ENCODE measurements around the gene GTF3C1.
"Not testable (repeated sequence)": the region's sequence is repeated elsewhere in the genome, so short reads cannot be mapped to it uniquely, and the experiment has no call there.

GTF3C1 gene

GRCh38 chr16:27461483-27462171 lies 88.1 kb downstream of the GTF3C1 start:
- no peak for DNase-seq

- DNase-seq, result no peak
Measured at GRCh38 chr16:27460663-27461482, 88.8 kb downstream of the GTF3C1 start.

GRCh38 chr16:27460213-27460612 lies 89.5 kb downstream of the GTF3C1 start:
- no peak for DNase-seq

GRCh38 chr16:27458987-27459688 lies 90.6 kb downstream of the GTF3C1 start:
- no peak for DNase-seq

- DNase-seq, result no peak
Measured at GRCh38 chr16:27458258-27458657, 91.5 kb downstream of the GTF3C1 start.

GRCh38 chr16:27457605-27457900 lies 92.2 kb downstream of the GTF3C1 start:
- DNase-seq, result not testable (repeated sequence)

GRCh38 chr16:27455700-27456099 lies 94.0 kb downstream of the GTF3C1 start:
- DNase-seq, result no peak

GRCh38 chr16:27453494-27453825 lies 96.3 kb downstream of the GTF3C1 start:
- DNase-seq, result no peak

- DNase-seq, result no peak
Measured at GRCh38 chr16:27452569-27453493, 96.9 kb downstream of the GTF3C1 start.

- DNase-seq, result no peak
Measured at GRCh38 chr16:27450196-27450549, 99.5 kb downstream of the GTF3C1 start.

- DNase-seq, result peak; percentile 89
Measured at GRCh38 chr16:27449434-27450195, 100.1 kb downstream of the GTF3C1 start.

- DNase-seq, result no peak
Measured at GRCh38 chr16:27448532-27449433, 100.9 kb downstream of the GTF3C1 start.

GRCh38 chr16:27447301-27447700 lies 102.4 kb downstream of the GTF3C1 start:
- DNase-seq, result no peak

GRCh38 chr16:27446721-27447120 lies 103.0 kb downstream of the GTF3C1 start:
- no peak for DNase-seq

- no peak for DNase-seq
Measured at GRCh38 chr16:27445502-27446175, 104.1 kb downstream of the GTF3C1 start.

GRCh38 chr16:27444470-27444869 lies 105.2 kb downstream of the GTF3C1 start:
- DNase-seq, result peak; percentile 47

GRCh38 chr16:27444015-27444414 lies 105.7 kb downstream of the GTF3C1 start:
- no peak for DNase-seq

- peak; percentile 33 for DNase-seq
Measured at GRCh38 chr16:27441998-27442397, 107.7 kb downstream of the GTF3C1 start.

- peak; percentile 45 for DNase-seq
Measured at GRCh38 chr16:27441276-27441675, 108.4 kb downstream of the GTF3C1 start.

GRCh38 chr16:27439271-27440018 lies 110.3 kb downstream of the GTF3C1 start:
- DNase-seq, result peak; percentile 38

Measured in activated CD8-positive, alpha-beta memory T cell treated with anti-CD3 and anti-CD28 coated beads, Interleukin-2, amount 50 U/mL, for 48 hours (primary cell).